GM06990 (cell line): ENCODE results near the gene TTLL10.

Source experiments
- DNase-seq: peaks from one replicate; pipeline ENCODE4 v3.0.0-alpha.2; 2011; ENCODE audit not compliant: insufficient read length; ENCODE audit errors: extremely low read depth
- H3K27me3 ChIP-seq: replicated peaks from 2 replicates; pipeline ENCODE4 v1.6.0; 2011; ENCODE audit warnings: low read length; ENCODE audit not compliant: control insufficient read depth, insufficient read depth
- H3K36me3 ChIP-seq: 2 replicates; pipeline ENCODE4 v1.5.1; 2011; ENCODE audit warnings: low read length; ENCODE audit not compliant: control insufficient read depth, insufficient read depth
- H3K4me3 ChIP-seq: replicated peaks from 2 replicates; pipeline ENCODE4 v1.5.1; 2011; ENCODE audit warnings: low read depth, mild to moderate bottlenecking, control low read depth, low read length
- TF ChIP-seq, protein P1 (sequence below): IDR thresholded peaks from 2 replicates; pipeline ENCODE4 v1.5.1; 2011; ENCODE audit warnings: low read length, control low read depth, mild to moderate bottlenecking, inconsistent platforms; ENCODE audit not compliant: insufficient read depth, poor library complexity, severe bottlenecking

Gene TTLL10

DNA sequence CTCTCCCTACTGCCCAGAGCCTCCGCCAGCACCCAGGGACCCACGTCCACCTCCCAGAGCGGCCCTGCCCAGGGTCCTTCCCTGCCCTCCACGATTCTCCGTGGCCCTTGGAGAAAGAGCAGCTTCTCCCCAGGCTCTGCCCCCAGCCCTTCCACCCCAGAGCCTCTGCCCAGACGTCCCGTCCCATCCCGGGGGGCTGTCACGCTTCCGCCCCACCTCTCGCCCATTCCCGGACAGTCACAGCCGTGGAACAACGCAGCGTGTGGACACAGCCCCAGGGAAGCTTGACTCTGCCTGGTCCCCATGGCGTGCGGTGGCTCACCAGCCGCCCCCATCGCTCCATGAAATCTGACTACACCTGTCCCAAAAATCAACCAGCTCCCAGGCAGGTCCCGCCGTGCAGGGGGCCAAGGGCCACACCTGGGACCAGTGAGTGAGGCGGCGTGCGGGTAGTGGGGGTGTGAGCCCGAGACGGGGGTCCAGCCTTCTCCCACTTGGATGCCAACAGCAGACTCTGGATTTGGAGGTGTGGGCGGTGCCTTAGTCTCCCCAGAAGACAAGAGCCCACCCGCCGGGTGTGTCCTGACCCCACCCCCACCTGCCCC, 12.5 kb upstream of the TTLL10 start:
- TF ChIP-seq, protein P1, sequence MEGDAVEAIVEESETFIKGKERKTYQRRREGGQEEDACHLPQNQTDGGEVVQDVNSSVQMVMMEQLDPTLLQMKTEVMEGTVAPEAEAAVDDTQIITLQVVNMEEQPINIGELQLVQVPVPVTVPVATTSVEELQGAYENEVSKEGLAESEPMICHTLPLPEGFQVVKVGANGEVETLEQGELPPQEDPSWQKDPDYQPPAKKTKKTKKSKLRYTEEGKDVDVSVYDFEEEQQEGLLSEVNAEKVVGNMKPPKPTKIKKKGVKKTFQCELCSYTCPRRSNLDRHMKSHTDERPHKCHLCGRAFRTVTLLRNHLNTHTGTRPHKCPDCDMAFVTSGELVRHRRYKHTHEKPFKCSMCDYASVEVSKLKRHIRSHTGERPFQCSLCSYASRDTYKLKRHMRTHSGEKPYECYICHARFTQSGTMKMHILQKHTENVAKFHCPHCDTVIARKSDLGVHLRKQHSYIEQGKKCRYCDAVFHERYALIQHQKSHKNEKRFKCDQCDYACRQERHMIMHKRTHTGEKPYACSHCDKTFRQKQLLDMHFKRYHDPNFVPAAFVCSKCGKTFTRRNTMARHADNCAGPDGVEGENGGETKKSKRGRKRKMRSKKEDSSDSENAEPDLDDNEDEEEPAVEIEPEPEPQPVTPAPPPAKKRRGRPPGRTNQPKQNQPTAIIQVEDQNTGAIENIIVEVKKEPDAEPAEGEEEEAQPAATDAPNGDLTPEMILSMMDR, result no peak
- H3K27me3 ChIP-seq, result no peaks in the 10 kb centered on the region; the same call in 1 of the 2 replicates
- DNase-seq, result no peak
- no peak overlapping the region for H3K4me3 ChIP-seq
- H3K36me3 ChIP-seq, result no peaks in the 10 kb centered on the region

DNA sequence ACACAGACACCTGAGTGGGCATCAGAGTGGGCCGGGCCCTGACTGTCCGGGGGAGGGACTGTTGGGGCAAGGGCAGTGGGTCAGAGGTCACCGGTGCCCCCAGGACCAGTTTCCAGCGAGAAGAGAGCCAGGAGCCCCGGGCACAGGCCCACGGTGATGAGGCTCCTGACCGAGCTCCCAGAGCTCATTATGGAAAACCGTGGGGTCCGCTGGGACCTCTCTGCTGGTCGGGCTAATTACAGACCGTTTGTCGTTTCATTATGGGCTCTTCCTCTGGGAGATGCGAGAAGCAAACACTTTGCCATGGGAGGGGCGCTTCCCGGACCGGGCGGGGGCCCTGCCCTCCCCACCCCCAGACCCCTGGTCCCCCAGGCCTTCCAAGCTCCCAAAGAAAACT, 12.0 kb upstream of the TTLL10 start:
- Histone ChIP-seq H3K36me3 (no peaks in the 10 kb centered on the region), H3K4me3 (no peak overlapping the region), H3K27me3 (no peaks in the 10 kb centered on the region; the same call in 1 of the 2 replicates)
- DNase-seq, result no peak
- TF ChIP-seq, protein P1, result no peak

DNA sequence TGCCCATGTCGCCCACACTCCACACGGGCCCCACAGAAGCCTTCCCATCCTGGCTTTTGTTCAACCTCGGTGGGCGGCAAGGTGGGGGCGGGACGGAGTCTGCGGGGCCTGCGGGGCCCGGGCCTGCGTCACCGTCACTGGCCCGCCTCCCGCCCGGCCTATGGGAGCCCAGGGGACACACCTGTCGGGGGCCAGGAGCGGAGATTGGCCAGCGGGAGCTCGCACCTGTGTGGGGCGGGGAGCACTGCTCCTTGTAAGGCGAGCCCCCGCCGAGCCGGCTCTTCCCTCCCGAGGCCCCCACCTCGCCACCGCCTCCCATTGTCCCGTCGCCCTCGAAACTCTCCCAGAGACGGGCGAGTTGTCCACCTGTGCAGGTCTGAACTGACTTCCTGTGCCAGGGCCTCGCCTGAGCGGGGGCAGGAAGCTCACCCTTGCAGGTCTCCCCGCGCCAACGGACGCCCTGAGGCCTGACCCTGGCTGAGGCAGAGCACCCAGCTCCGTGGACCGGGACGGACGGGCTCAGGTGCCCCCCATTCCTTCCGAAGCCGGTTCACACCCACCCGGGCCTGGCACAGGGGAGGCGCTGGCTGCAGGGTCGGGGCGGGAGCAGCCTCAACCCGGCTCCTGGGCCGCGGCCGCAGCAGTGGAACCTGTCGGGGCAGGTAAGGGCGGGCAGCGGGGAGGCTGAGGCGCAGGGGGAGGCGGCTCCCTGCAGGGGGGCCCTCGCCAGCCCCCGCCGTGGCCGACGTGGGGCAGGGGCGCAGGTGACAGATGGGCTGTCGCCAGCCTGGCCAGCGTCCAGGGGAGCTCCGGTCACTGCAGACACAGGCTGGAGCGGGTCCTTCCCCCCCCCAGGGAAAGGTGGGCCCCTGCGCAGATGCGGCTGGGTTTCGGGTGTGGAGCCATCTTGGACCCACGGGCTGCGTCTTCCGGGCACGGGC, 10.8 kb upstream of the TTLL10 start:
- TF ChIP-seq, protein P1, result no peak
- H3K4me3 ChIP-seq, result no peak overlapping the region
- DNase-seq, result no peak
- no peaks in the 10 kb centered on the region for H3K36me3 ChIP-seq
- H3K27me3 ChIP-seq, result no peaks in the 10 kb centered on the region; the same call in 1 of the 2 replicates

DNA sequence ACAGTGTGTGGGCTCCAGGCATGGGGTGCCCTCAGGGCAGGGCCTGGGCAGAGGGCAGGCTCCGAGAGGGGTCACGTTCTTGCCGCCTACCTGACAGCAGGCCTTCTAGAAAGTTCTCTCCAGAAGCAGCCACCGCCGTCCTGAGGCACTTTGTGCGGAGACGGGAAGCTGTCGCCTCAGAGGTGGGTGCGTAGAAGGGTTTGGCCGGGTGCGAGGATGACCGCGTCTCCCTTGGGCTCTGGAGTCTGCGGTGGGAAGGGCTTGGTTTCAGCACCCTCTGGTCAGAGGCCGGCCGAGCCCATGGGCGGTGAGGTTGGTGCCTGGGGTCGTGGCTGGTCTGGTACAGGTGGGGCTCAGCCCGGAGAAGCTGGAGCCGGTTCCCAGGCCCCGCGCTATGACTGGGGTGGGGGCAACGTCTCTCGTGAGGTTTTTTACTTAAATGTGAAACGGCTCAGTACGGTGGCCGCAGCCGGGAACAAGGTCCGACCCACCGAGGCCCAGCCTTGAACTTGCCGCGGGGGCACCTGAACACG, 10.1 kb upstream of the TTLL10 start:
- no peaks in the 10 kb centered on the region; the same call in 1 of the 2 replicates for H3K27me3 ChIP-seq
- H3K36me3 ChIP-seq, result no peaks in the 10 kb centered on the region
- DNase-seq, result no peak
- H3K4me3 ChIP-seq, result no peak overlapping the region
- TF ChIP-seq, protein P1, result no peak

DNA sequence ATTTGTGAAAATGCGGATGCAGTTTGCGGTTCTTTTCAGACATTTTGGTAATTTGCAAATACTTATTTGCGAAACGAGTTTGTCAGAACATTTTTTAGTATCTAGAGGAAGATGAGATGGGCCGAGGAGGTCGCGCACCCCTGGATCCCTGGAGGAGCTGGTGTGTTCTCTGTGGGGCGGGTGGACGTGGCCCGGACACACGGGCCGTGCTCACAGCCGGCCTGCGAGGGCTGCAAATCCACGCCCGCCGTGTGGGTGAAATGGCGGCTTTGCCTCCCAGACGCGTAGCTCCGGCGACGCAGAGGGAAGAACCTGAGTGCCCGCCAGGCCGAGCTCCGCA, 9.3 kb upstream of the TTLL10 start:
- DNase-seq, result no peak
- no peaks in the 10 kb centered on the region for H3K36me3 ChIP-seq
- H3K4me3 ChIP-seq, result no peak overlapping the region
- TF ChIP-seq, protein P1, result no peak
- no peaks in the 10 kb centered on the region; the same call in 1 of the 2 replicates for H3K27me3 ChIP-seq
